OCI-LY7 (cell line): ENCODE measurements around the gene CAB39. TPM values are rescaled to one million over a fixed set of nuclear protein-coding genes. Genes with fewer than 3 reads are reported as not detected.
"Not testable (repeated sequence)": the region's sequence is repeated elsewhere in the genome, so short reads cannot be mapped to it uniquely, and the experiment has no call there.

Source experiments
- BruUV-seq: library from RNA; stranded (reverse); fragments of 400-500 nt; replicated peaks from 2 replicates; lab custom pipeline; 2021; lab: Mats Ljungman, UMichigan
- CTCF ChIA-PET: fragments of 300-600 bp; sonication (Branson Sonifier 250); formaldehyde crosslinking; loops from one replicate; lab custom pipeline; 2022; ENCODE audit warnings: antibody characterized with exemption; ENCODE audit not compliant: unreplicated experiment; lab: Charles Lee
- POLR2A ChIA-PET: fragments of 300-600 bp; sonication (Branson Sonifier 250); formaldehyde crosslinking; loops from one replicate; lab custom pipeline; 2022; ENCODE audit warnings: antibody characterized with exemption; lab: Charles Lee
- DNase-seq: peaks from one replicate; pipeline ENCODE4 v3.0.0-alpha.2; 2015; ENCODE audit warnings: low spot score
- H2AFZ ChIP-seq: fragments of 200-600 bp; sonication (generic), shearing (Covaris generic); 2 replicates; pipeline ENCODE4 v1.6.1; 2014; ENCODE audit warnings: mild to moderate bottlenecking, antibody characterized with exemption, low read length, moderate library complexity
- H3K27ac ChIP-seq: fragments of 200-600 bp; sonication (generic); 2 replicates; pipeline ENCODE4 v1.5.1; 2014; ENCODE audit warnings: mixed run types, low read depth, mild to moderate bottlenecking, moderate library complexity, low read length, inconsistent platforms; ENCODE audit not compliant: poor library complexity, severe bottlenecking
- H3K36me3 ChIP-seq: fragments of 200-600 bp; sonication (generic); 2 replicates; pipeline ENCODE4 v1.6.1; 2014; ENCODE audit warnings: mild to moderate bottlenecking, antibody characterized with exemption, low read length, moderate library complexity, mixed read lengths; ENCODE audit not compliant: insufficient read depth
- H3K4me1 ChIP-seq: fragments of 200-600 bp; sonication (generic); 2 replicates; pipeline ENCODE4 v1.5.1; 2014; ENCODE audit warnings: mild to moderate bottlenecking, low read length; ENCODE audit not compliant: insufficient read depth, poor library complexity, severe bottlenecking
- H3K4me2 ChIP-seq: fragments of 200-600 bp; sonication (generic); 2 replicates; pipeline ENCODE4 v1.6.1; 2014; ENCODE audit warnings: mild to moderate bottlenecking, low read length
- H3K4me3 ChIP-seq: fragments of 200-600 bp; sonication (generic); 2 replicates; pipeline ENCODE4 v1.5.1; 2014; ENCODE audit warnings: mild to moderate bottlenecking, low read depth, low read length; ENCODE audit not compliant: poor library complexity, severe bottlenecking
- H3K79me2 ChIP-seq: fragments of 200-600 bp; sonication (generic); 2 replicates; pipeline ENCODE4 v1.6.1; 2016; ENCODE audit warnings: low read depth, mild to moderate bottlenecking, low read length, moderate library complexity, mixed read lengths; ENCODE audit not compliant: insufficient read depth
- H3K9me2 ChIP-seq: fragments of 200-600 bp; sonication (generic); 2 replicates; pipeline ENCODE4 v1.6.1; 2016; ENCODE audit warnings: mild to moderate bottlenecking, low read length, mixed read lengths; ENCODE audit not compliant: insufficient read depth
- H3K9me3 ChIP-seq: fragments of 200-600 bp; sonication (generic); 2 replicates; pipeline ENCODE4 v1.6.1; 2014; ENCODE audit warnings: mild to moderate bottlenecking, mixed run types, low read length, mixed read lengths
- H4K20me1 ChIP-seq: fragments of 200-600 bp; sonication (generic); 2 replicates; pipeline ENCODE4 v1.6.1; 2014; ENCODE audit warnings: mild to moderate bottlenecking, antibody characterized with exemption, low read length, moderate library complexity, mixed read lengths; ENCODE audit not compliant: insufficient read depth
- CTCF ChIP-seq: fragments of 200-600 bp; sonication (generic); conservative IDR thresholded peaks from 2 replicates; pipeline ENCODE4 v1.5.1; 2014; ENCODE audit warnings: mild to moderate bottlenecking, antibody characterized with exemption, low read length, moderate library complexity, mixed read lengths
- EZH2phosphoT487 ChIP-seq: fragments of 200-600 bp; sonication (generic); IDR thresholded peaks from 2 replicates; pipeline ENCODE4 v1.6.1; 2018; ENCODE audit warnings: low read depth, borderline replicate concordance, mild to moderate bottlenecking, mixed run types, antibody characterized with exemption, low read length, moderate library complexity, mixed read lengths
- intact Hi-C: fragments of 100-400 bp; cut with micrococcal nuclease; formaldehyde crosslinking; loops from one replicate; pipeline ENCODE4 v1.10.0; 2022; ENCODE audit not compliant: unreplicated experiment
- total RNA-seq, 2 experiments: library from RNA; depleted of rRNA in 1 of 2; stranded (reverse); fragments of >200 nt in 1 of 2; shearing (Covaris generic) in 1 of 2; gene quantifications; 2 replicates each; pipeline ENCODE4 v1.2.3, GENCODE V29; 2014 to 2022

The CAB39 gene
- total RNA-seq, 2 experiments from 2014 or later = 39.3 to 53.4 TPM

GRCh38 chr2:230722207-230722885 lies 9.7 kb downstream of the CAB39 start:
- ChIA-PET POLR2A (interaction anchor here (0.6 to 2.1 kb wide), 10 partner anchors 8 to 65 kb away, joined by 3 to 11 read pairs (median 4); no protein-coding TSS in a partner anchor), CTCF (interaction anchor here (1.1 kb wide), 1 partner anchor 8 kb away, joined by 5 read pairs; no protein-coding TSS in a partner anchor)
- H3K36me3 ChIP-seq = peaks cover 44% of the 10 kb centered on the region
- no TSS peak for BruUV-seq
- peak overlapping the region; percentile 37 for H3K4me3 ChIP-seq
- H3K9me3 ChIP-seq = no peaks in the 10 kb centered on the region
- TF ChIP-seq CTCF = no peak
- H3K27ac ChIP-seq = peak overlapping the region; percentile 46
- peaks cover 84% of the 10 kb centered on the region for H3K79me2 ChIP-seq
- peaks cover 18% of the 10 kb centered on the region; the same call in 1 of the 2 replicates for H4K20me1 ChIP-seq
- DNase-seq = no peak
- no peak overlapping the region for H2AFZ ChIP-seq
- H3K4me1 ChIP-seq = peaks cover 63% of the 10 kb centered on the region
- no peaks in the 10 kb centered on the region for H3K9me2 ChIP-seq
- peak overlapping the region; percentile 69 for H3K4me2 ChIP-seq
- intact Hi-C loops = no loop called here

- peaks cover 53% of the 10 kb centered on the region for H3K4me1 ChIP-seq
- peaks cover 78% of the 10 kb centered on the region for H3K79me2 ChIP-seq
- peaks cover 11% of the 10 kb centered on the region; the same call in 1 of the 2 replicates for H4K20me1 ChIP-seq
- no peaks in the 10 kb centered on the region for H3K9me2 ChIP-seq
- peak overlapping the region; percentile 69 for H3K4me2 ChIP-seq
- POLR2A ChIA-PET = interaction anchor here (1.0 to 2.1 kb wide), 4 partner anchors 9 to 64 kb away, joined by 3 to 11 read pairs (median 5); no protein-coding TSS in a partner anchor
- H2AFZ ChIP-seq = no peak overlapping the region
- no peaks in the 10 kb centered on the region for H3K9me3 ChIP-seq
- TF ChIP-seq CTCF (no peak), EZH2phosphoT487 (no peak)
- H3K36me3 ChIP-seq = peaks cover 46% of the 10 kb centered on the region
- intact Hi-C loops = no loop called here
- H3K4me3 ChIP-seq = no peak overlapping the region
- CTCF ChIA-PET = no interaction called here
- BruUV-seq = no TSS peak
- DNase-seq = no peak
- H3K27ac ChIP-seq = no peak overlapping the region
Observed at GRCh38 chr2:230723363-230723762, 10.7 kb downstream of the CAB39 start.

GRCh38 chr2:230724957-230725356 lies 12.3 kb downstream of the CAB39 start:
- TSS peak; percentile 1 for BruUV-seq
- H2AFZ ChIP-seq, H3K4me3 ChIP-seq, H3K4me2 ChIP-seq, POLR2A ChIA-PET, H4K20me1 ChIP-seq, H3K27ac ChIP-seq, DNase-seq, CTCF ChIA-PET, H3K9me3 ChIP-seq, intact Hi-C loops, H3K9me2 ChIP-seq: not testable (repeated sequence)
- Histone ChIP-seq H3K4me1 (peaks cover 37% of the 10 kb centered on the region), H3K36me3 (peaks cover 54% of the 10 kb centered on the region), H3K79me2 (peaks cover 71% of the 10 kb centered on the region)
